Hepatocyte (in vitro differentiated cells): ENCODE measurements around the gene ASXL1. TPM values are rescaled to one million over a fixed set of nuclear protein-coding genes. Genes with fewer than 3 reads are reported as not detected.

Experiments
- DNase-seq: peaks from one replicate; pipeline ENCODE4 v3.0.0-alpha.2; 2016; ENCODE audit warnings: low spot score
- H2AFZ ChIP-seq: fragments of 200-600 bp; sonication (generic); 2 replicates; pipeline ENCODE4 v1.6.0; 2016; ENCODE audit warnings: antibody characterized with exemption, mild to moderate bottlenecking
- H3K27ac ChIP-seq: fragments of 200-600 bp; sonication (generic); 2 replicates; pipeline ENCODE4 v1.5.1; 2016; ENCODE audit warnings: mild to moderate bottlenecking
- H3K27me3 ChIP-seq: fragments of 200-600 bp; sonication (generic); 2 replicates; pipeline ENCODE4 v1.6.1; 2016
- H3K36me3 ChIP-seq: fragments of 200-600 bp; sonication (generic); replicated peaks from 2 replicates; pipeline ENCODE4 v1.5.1; 2016; ENCODE audit warnings: low read depth; ENCODE audit not compliant: insufficient read depth
- H3K4me1 ChIP-seq: fragments of 200-600 bp; sonication (generic); 2 replicates; pipeline ENCODE4 v1.5.1; 2016; ENCODE audit warnings: mild to moderate bottlenecking, moderate library complexity; ENCODE audit not compliant: insufficient read depth
- H3K4me2 ChIP-seq: fragments of 200-600 bp; sonication (generic); 2 replicates; pipeline ENCODE4 v1.6.0; 2016
- H3K4me3 ChIP-seq: fragments of 200-600 bp; sonication (generic); 2 replicates; pipeline ENCODE4 v1.5.1; 2016; ENCODE audit warnings: mild to moderate bottlenecking
- H3K79me2 ChIP-seq: fragments of 200-600 bp; sonication (generic); 2 replicates; pipeline ENCODE4 v1.6.0; 2017; ENCODE audit warnings: mild to moderate bottlenecking
- H3K9me2 ChIP-seq: fragments of 200-600 bp; sonication (generic); replicated peaks from 2 replicates; pipeline ENCODE4 v1.6.0; 2017; ENCODE audit warnings: mild to moderate bottlenecking; ENCODE audit not compliant: insufficient read depth
- H3K9me3 ChIP-seq: fragments of 200-600 bp; sonication (generic); 2 replicates; pipeline ENCODE4 v1.5.1; 2016; ENCODE audit warnings: low read depth, mild to moderate bottlenecking
- H4K20me1 ChIP-seq: fragments of 200-600 bp; sonication (generic); 2 replicates; pipeline ENCODE4 v1.6.0; 2016; ENCODE audit warnings: mild to moderate bottlenecking; ENCODE audit not compliant: insufficient read depth, poor library complexity, severe bottlenecking
- CTCF ChIP-seq: fragments of 200-600 bp; sonication (generic); IDR thresholded peaks from 2 replicates; pipeline ENCODE4 v1.5.1; 2016; ENCODE audit warnings: antibody characterized with exemption, mild to moderate bottlenecking; ENCODE audit not compliant: poor library complexity
- EZH2 ChIP-seq: fragments of 200-600 bp; sonication (generic); IDR thresholded peaks from 2 replicates; pipeline ENCODE4 v1.6.1; 2016; ENCODE audit warnings: antibody characterized with exemption, mild to moderate bottlenecking, borderline replicate concordance
- EZH2phosphoT487 ChIP-seq: fragments of 200-600 bp; sonication (generic); IDR thresholded peaks from one replicate; pipeline ENCODE4 v1.6.1; 2018; ENCODE audit warnings: antibody characterized with exemption, mild to moderate bottlenecking, low read depth, moderate library complexity; ENCODE audit not compliant: unreplicated experiment, severe bottlenecking
- WGBS: methylation state at CpG from one replicate; pipeline ENCODE4 v1.1.6; 2016; ENCODE audit warnings: low lambda C conversion rate; ENCODE audit errors: missing lambda C conversion rate; 5-methylcytosine and 5-hydroxymethylcytosine counted together
- polyA plus RNA-seq: library from polyadenylated mRNA; unstranded; fragments of >200 nt; fragmentation: Nextera tagmentation; extraction: Ambion mirVana; gene quantifications from 2 replicates; pipeline ENCODE4 v1.2.1, GENCODE V29; 2016
- total RNA-seq: library from RNA; depleted of rRNA; stranded (reverse); fragments of >200 nt; gene quantifications from 2 replicates; pipeline ENCODE4 v1.2.3, GENCODE V29; 2014

ASXL1 gene
- total and polyA plus RNA-seq, 2 experiments from 2014 or later, result 82.0 to 95.6 TPM

DNA sequence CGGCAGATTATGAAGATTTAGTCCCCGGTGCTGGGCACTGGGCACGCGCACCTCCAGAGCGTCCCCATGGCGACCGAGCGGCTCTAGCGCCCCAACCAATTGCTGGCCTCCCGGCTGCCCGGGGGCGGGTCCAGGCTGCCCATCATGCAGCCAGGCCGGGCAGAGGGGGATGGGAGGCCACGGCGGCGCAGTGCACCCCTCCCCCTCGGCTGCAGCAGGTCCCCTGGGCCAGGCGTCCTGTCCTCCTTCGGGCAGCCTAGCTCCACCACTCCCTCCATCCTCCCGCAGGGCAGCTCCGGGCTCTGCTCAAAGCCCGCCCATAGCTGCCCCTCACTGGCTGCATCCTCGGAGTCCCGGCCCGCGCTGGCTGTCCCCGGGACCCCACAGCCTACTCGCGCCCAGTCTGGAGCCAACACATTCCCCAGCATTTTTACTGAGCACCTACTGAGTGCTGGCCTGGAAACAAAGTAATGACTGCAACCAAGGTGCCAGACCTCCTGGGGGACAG, 99.4 kb downstream of the ASXL1 start:
- Histone ChIP-seq H3K4me2 (peak overlapping the region; percentile 98), H3K4me3 (peak overlapping the region; percentile 34), H2AFZ (no peak overlapping the region), H3K9me2 (no peaks in the 10 kb centered on the region), H3K79me2 (peaks cover 92% of the 10 kb centered on the region), H3K36me3 (no peaks in the 10 kb centered on the region), H3K27me3 (no peaks in the 10 kb centered on the region), H4K20me1 (peaks cover 73% of the 10 kb centered on the region), H3K27ac (peak overlapping the region; percentile 91), H3K9me3 (no peaks in the 10 kb centered on the region), H3K4me1 (peaks cover 23% of the 10 kb centered on the region)
- DNase-seq, result peak; percentile 93
- TF ChIP-seq EZH2phosphoT487 (no peak), EZH2 (no peak), CTCF (no peak)
- 6% methylated on average over 28 of the region's 29 CpGs for WGBS

- TF ChIP-seq CTCF, result no peak
- no peak for TF ChIP-seq EZH2
- no peak for TF ChIP-seq EZH2phosphoT487
- no peaks in the 10 kb centered on the region for H3K9me3 ChIP-seq
- H3K4me2 ChIP-seq, result peak overlapping the region; percentile 98
- peaks cover 29% of the 10 kb centered on the region for H3K4me1 ChIP-seq
- 89% methylated on average over 10 of the region's 10 CpGs for WGBS
- no peaks in the 10 kb centered on the region for H3K9me2 ChIP-seq
- H3K27me3 ChIP-seq, result no peaks in the 10 kb centered on the region
- peaks cover 92% of the 10 kb centered on the region for H3K79me2 ChIP-seq
- H3K4me3 ChIP-seq, result no peak overlapping the region
- no peak overlapping the region for H2AFZ ChIP-seq
- peak overlapping the region; percentile 91 for H3K27ac ChIP-seq
- H4K20me1 ChIP-seq, result peaks cover 80% of the 10 kb centered on the region
- DNase-seq, result no peak
- no peaks in the 10 kb centered on the region for H3K36me3 ChIP-seq
Measured at GRCh38 chr20:32458061-32458836, 100.1 kb downstream of the ASXL1 start.

DNA sequence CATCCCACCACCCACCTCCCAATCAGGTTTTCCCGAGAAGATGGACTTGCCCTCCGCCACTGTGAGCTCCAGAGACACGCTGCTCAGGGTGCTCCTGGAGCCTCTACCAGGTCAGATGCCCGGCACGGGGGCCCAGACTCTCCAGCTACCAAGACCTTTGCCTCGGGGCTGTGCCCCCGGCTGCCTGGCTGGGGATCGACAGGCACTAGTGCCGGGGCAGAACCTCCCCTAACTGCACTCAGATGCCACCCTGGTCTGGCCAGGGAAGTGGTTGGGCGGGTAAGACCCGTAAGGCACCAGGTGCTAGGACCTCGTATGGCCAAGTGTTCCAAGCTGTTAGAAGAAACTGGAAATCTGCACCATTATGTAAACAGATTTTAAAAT, 100.7 kb downstream of the ASXL1 start:
- no peak for DNase-seq
- TF ChIP-seq EZH2 (no peak), EZH2phosphoT487 (no peak), CTCF (no peak)
- Histone ChIP-seq H2AFZ (no peak overlapping the region), H3K79me2 (peaks cover 94% of the 10 kb centered on the region), H3K36me3 (no peaks in the 10 kb centered on the region), H3K27me3 (no peaks in the 10 kb centered on the region), H3K27ac (no peak overlapping the region), H3K4me2 (no peak overlapping the region), H3K4me1 (peaks cover 35% of the 10 kb centered on the region), H3K4me3 (no peak overlapping the region), H3K9me3 (no peaks in the 10 kb centered on the region), H4K20me1 (peaks cover 83% of the 10 kb centered on the region), H3K9me2 (no peaks in the 10 kb centered on the region)
- 93% methylated on average over 12 of the region's 12 CpGs for WGBS
